GM19452 (cell line): ENCODE data around the gene ELAVL1.
"Not testable (repeated sequence)": the region's sequence is repeated elsewhere in the genome, so short reads cannot be mapped to it uniquely, and the experiment has no call there.

Source experiments
- ATAC-seq: cut with Tn5 transposase; IDR thresholded peaks from one replicate; pipeline ENCODE4 v1.9.1; 2021; ENCODE audit not compliant: unreplicated experiment

ELAVL1 gene

DNA sequence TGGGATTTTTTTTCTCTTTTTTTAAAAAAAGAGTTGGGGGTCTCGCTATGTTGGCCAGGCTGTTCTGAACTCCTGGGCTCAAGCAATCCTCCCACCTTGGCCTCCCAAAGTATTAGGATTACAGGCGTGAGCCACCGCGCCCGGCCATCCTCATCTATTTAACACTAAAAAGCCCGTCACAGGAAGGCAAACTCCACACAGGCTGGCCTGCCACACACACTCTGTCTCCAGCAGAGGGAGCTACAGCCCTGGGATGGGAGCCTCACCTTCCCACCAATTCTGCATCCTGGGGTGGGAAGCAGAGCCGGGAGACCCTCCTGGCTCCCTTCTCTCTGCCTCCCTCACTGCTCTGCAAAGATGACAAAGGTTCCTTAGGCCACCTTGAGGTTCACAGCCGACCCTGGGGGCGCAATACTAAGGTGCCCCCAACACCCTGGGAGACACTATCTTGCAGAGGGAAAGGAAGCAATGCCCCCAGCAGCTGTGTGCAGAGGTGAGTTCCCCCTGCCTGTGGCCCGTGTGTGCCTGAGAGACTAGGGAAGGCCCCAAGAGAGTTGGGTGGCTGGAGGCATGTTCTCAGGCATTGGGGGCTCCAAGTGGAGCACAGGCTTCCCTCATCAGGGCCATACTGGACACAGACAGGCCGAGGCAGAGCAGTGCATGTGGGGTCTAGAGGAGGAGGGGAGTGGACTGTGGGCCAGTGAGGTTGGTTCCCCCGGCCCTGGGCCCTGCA is 34.6 kb downstream of the ELAVL1 start:
- ATAC-seq, result no peak

DNA sequence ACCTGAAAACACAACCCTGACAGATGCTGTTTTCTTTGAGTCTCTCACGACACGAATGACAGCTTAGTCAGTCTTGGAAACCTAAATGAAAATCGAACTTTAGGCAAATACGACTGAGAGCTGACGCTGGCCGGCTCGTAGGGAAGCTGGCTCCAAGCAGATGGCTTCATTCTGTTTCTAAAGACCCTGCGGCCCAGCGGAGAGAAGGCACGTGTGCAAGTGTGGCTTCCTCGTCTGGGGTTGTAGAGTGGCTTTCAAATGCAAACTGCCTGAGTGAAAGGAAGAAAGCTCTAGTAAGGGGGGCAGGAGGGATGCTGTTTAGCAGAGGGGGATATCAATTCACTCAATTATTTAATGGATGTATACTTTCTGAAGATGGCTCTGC is 35.9 kb downstream of the ELAVL1 start:
- ATAC-seq, result no peak

DNA sequence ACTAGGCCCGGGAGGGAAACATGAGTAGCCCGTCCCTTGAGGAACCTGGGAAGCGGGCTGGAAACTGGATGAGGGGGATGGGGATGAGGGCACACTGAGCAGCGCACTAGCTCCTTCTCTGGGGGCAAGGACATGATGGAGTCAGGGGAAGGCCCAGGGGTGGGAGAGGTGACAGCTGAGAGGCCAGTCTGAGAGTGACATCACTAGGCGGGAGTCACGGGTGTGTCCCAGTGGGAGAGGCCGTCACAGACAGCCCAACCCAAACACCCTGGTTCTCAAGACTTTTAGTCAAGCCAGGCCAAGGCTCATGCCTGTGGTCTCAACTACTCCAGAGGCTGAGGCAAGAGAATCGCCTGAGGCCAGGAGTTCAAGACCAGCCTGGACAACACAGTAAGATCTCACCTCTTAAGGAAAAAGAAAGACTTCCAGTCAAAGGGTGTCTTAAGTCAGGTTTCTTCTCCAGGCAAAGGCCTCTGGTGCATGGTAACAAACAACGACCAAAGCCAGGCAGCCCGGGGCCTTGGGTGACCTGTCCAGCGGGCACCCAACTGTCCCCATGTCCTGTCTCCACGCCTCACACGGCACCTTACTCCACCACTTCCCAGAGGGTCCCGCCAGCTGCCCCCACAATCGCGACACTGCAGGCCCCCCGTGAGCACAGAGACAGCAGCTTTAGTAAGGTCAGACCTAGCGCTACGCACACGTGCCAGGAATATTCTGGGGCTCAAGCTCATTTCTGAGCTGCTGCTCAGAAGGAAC is 36.5 kb downstream of the ELAVL1 start:
- ATAC-seq, result no peak

DNA sequence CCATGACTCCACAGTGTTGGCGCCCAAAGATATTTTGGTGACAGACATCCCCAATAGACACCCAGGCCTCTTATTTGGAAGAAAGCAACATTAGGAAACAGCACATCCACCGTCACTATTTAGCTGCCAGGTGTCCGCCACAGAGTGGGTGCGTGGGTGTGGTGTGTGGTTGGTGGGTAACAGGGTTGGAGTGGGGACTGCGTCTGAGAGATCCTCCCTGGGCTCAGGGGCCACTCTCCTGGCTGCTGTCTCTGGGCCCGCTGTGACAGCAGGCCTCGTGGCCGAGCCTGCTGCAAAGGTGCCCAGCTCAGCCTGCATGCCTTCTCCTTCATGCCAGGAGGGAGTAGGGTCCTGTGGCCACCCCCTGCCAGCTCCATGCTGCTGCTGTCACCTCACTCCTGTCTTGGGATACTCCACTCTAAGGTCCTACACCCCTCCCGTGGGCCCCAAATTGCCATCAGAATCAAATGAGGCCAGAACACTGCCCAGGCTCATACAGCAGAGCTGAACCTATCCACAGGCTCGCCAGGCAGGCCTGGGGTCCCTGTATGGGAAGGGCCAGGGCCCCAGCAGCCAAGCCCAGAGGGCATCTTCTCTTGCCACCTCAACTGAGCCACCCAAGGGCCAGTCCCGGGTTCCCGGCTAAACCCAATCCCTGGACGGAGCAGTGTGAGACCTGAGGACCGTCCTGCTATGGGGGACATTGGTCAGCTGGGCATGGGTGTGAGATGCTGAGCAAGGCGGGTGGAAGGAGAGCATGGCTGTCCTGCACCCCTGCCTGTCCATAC is 37.2 kb downstream of the ELAVL1 start:
- ATAC-seq, result no peak

DNA sequence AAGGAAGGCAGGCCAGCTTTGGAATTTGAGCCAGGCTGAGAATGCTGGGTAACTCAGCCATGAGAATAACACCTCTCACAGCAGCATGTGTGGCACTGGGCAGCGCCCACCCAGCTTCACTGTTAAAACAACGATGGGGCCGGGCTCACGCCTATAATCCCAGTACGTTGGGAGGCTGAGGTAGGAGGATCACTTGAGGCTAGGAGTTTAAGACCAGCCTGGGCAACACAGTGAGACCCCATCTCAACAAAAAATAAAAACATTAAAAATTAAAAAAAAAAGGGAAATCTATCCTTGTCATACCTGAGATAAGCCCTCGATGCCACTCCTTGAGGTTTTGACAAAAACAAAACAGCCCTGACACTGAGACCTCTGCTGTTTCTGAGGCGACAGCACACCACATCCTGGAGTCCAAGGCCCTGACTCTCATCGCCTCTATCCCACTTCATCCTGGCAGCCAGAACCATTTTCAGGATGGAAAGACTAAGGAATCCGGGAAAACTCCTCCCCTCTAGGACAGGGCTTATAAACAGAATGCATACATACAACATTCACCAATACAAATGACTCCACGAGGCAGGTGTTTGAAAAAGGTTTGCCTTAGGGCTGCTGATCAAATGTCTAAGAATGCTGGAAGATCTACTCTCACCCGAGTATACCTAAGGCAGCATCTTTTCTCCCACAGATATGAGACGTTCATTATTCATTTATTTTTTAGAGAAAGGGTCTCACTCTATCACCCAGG is 39.3 kb downstream of the ELAVL1 start:
- no peak for ATAC-seq

DNA sequence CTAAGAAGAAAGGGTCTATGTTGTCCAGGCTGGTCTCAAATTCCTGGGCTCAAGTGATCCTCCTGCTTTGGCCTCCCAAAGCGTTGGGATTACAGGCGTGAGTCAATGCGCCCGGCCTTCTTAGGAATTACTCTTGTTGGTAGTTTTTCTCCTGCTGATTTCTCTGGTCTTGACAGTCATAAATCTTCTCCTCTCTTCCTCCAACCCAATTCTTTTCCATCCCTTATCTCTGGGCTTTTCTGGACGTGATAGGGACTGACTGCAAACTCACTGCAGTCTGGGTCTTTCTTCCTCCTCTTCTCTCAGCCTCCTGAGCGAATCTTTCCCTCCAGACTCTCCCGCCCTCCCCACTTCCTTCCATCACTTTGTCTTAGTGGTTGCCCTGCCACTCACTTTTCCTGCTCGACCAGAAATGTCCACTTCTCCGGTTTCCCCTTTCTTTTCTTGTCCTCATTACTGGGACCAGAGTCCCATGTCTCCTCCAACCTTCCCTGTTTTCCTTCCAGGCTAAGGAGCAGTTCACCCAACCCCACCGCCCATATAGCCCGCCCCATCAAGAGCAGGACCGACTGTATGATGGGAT is 40.1 kb downstream of the ELAVL1 start:
- no peak for ATAC-seq

DNA sequence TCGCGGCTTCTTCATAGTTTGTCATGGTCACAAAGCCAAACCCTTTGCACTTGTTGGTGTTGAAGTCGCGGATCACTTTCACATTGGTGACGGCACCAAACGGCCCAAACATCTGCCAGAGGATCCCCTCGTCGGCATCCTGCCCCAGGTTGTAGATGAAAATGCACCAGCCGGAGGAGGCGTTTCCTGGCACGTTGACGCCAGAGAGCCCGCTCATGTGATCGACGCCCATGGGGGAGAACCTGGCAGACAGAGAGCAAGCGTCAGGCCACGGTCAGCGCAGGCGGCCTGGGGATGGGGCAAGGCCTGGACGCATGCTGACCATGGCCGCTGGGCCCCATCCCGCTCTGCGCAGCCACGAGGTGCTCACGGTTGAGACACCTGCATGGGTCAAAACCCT is 41.9 kb downstream of the ELAVL1 start:
- no peak for ATAC-seq

DNA sequence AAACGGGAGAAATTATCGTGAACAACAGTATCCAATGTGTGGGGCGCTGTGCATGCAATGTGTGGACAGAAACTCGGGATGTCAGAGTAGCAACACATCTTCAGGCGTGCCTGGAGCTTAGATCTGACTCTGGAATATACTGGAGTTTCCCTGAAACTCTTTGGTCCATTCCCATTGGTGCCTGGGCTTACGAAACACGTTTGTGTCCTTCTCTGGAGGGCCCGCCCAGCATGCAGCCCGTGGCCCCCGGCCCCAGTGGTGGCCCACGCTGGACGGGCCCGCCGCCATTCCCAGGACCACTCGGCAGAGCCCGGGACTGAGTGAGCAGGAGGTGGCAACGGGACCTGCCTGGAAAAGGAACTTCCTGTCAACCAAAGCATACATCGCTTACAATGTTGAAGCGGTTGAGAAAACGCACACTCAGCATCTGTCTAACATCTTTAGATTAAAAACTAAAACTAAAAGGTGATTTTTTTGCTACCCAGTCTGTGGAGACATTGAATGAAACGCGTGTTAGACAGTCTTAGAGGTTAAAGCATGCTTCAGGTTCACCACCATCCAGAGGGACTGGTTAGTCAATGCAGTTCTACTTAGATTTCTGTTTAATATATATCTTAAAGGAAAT is 42.7 kb downstream of the ELAVL1 start:
- no peak for ATAC-seq

DNA sequence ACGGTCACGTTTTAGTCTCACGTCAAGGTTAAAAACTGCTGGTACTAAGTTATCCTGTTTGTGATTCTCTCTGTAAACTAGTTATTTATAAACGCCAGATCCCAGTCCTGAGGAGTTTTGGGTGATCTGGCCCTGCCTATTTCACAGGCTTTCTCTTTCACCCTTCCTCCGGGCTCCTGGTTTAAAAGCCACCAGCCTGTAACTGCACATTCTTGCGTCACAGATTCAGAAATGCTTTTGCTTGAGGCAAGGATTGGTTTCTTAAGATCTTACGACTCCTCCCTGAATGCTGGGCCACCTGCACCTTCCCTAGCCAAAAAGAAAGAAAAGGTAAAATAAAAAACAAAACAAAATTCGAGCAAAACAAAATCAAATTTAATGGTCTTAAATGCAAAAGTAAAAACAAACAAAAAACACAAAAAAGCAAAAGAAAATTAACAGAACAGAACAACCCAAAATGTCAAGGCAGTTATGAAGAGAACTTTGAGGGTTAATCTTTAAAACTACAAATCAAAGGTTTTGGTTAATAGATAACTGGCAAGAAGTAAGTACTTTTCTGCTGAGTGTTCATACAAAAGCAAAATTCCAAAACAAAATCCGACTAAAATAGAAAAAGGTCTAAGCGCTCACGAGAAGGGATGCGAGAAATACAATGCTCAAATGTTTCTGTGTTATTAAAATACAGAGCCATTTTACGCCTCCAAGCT is 43.4 kb downstream of the ELAVL1 start:
- no peak for ATAC-seq

DNA sequence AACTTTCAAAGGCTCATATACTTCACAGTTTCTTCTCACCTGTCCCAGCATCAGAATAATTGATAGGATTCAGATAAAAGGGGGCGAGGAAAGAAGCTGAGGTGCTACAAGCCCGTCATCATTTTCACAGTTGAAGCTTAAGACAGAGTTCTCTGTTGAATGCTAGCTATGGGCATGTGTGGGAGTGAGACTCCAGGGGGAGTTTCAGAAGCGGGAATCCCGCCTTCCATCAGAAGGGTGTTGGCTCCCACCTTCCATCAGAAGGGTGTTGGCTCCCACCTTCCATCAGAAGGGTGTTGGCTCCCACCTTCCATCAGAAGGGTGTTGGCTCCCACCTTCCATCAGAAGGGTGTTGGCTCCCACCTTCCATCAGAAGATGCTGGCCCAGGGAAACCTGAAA is 44.4 kb downstream of the ELAVL1 start:
- ATAC-seq, result not testable (repeated sequence)

DNA sequence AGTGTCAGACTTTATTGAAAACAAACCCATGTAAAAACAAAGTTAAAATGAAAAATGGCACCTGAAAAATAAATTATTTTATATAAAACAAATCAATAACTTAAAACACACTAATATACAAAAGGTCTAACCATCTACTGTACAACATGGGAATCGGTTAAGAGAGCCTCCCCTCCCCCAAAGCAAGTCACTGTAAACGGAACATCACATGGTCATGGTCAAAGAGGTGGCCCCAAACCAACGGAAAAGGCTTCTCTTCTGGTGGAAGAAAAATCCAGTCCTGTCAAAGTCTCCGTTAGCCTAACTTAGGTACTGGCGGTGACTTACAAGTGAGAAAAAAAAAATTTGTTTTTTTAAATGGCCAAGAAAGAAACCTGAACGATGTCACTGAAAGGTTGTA is 46.2 kb downstream of the ELAVL1 start:
- ATAC-seq, result no peak

DNA sequence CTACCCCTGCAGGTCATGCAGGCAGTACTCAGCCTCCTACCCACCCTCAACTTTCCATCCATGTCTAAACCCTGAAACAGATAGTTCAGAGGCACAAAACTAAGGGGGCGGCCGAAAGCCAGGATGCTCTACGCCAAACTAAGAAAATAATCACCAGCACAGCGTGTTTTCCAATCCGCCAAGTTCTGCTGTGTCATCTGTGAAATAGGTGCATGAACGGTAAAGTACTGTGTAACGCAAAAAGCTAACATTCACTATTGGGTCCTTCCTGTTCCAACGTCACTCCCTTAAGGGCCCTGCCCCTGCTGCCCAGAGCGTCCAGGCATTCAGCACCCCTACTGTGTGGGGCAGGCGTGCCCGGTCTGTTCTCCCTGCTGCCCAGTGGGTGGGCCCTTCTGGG is 49.7 kb downstream of the ELAVL1 start:
- ATAC-seq, result no peak

DNA sequence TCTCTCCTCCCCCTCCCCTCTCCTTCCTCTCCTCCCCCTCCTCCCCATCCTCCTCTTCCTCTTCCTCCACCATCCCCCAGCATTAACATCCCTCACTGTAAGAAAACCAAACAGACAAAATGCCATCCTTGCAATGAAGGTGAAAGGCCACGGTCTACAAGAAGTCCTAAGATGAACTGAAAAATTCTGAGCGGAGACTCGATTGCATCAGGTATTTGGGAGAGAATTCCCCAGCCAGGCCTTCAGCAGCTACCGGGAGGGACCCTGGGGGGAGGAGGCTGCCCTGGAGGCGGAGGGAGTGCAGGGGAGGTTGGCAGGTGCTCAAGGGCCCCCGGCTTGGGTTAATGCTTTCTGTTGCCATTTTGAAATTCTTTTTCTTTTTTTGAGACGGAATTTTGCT is 51.9 kb downstream of the ELAVL1 start:
- ATAC-seq, result no peak

DNA sequence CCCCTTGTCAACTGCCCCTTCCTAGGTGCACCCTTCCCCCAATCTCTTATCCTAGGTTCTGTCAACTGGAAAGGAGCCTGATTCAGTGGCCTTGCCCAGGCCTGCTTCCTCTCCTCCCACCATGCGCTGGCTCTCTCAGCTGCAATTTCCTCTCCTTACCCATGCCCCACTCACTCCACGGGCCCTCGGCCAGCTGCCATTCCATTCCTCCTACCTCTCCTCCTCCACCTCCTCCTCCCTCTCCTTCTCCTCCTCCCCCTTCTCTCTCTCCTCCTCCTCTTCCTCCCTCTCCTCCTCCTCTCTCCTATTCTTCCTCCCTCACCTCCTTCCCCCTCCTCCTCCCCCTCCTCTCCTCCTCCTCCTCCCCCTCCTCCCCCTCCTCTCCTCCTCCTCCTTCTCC is 52.4 kb downstream of the ELAVL1 start:
- ATAC-seq, result no peak

DNA sequence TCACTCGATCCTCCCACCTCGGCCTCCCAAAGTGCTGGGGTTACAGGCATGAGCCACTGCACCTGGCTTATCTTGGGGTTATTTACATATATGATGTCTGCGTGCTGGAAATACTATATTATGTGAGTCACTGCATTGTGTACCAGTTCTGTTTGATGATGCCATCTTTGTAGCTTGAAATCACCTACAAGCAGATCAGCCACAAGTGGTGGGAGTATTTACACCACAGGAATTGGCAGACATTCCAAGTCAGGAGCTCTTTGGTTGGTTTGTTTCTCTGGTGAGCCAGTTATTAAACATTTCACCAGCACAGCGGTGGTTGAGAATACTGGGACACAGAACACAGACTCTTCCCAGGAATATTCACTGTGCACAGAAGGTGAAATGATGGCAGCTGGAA is 57.5 kb downstream of the ELAVL1 start:
- no peak for ATAC-seq

DNA sequence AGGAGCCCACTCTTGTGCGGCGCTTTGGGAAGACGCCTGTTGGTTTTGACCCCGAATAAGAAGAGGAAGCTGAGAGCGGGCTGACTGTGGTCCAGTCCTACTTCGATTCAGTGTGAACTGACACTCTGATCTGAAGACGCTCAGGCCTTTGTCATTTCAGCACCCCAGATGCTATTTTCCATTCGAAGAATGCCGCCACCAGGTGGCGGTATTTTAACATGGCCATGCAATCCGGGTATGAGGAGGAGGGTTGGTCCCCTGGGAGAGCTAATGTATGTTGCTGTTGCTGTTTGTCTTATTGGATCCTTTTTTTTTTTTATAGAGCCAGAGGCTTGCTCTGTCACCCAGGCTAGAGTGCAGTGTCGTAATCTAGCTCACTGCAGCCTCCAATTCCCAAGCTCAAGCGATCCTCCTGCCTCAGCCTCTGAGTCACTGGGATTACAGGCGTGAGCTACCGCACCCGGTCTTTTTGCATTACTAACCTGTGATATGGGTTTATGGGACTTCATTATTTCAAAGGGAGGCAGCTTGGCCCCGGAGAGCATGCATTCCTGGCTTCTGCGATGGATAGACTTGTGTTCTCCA is 61.2 kb downstream of the ELAVL1 start:
- ATAC-seq, result peak; percentile 35

DNA sequence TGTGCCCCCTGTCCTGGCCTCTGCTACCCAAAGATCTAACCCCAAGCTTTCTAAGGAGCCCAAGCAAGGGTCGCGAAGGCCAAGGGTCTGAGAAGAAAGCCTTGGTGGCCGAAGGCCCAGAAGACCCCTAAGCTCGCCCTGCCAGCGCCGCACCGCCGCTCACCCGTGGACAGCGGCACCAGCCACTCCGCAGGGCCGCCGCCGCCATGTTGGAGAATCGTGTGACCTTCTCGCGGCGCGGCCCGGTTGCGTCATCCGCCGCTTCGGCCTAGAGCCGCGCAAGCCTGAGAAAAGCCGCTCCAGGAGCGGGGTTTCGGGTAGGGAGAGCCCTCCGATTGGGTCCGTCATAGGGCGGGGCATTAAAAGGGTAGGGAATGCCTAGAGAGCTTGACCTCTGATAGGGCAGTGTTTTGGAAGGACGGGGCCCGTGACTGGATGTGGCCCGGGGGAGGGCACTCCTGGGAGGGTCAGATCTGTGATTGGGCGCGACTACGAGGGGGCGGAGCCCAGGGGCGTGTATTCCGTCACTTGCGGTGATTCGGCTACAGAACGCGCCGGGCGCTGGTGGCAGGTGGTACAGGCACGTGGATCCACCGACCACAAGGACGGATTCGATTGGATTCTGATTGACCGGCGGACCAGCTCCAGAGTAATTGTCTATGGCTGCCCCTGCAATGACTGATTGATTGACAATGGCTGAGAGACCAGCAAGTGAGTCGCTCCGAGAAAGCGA is 61.8 kb downstream of the ELAVL1 start, which contains the start of gene TIMM44:
TIMM44 (minus strand) TSS at position 223 of the 733 bp plus-strand sequence; CDS start at position 208, 15 bp downstream.
- ATAC-seq, result peak; percentile 90

DNA sequence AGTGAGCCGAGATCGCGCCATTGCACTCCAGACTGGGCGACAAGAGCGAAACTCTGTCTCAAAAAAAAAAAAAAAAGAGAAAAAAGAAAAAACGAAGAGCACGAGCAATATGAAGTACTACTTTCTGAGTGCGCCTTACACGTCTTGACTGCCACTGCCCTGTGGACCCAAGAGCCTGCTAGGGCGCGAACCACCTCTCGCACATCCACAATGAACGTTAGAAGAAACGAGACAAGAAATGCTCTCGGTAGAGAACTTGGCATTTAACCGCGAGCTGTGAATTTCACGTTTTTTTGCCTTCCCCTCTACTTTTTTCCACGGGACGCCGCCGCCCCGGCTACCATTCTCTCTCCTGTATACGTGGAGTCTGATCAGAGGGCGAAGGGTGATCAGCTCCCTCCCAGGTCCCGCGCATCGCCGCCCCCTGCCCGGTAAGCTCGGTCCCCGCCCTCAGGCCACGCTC is 62.4 kb downstream of the ELAVL1 start:
- no peak for ATAC-seq
